22Rv1 (cell line): ENCODE measurements around the gene DDI2.

Experiments used
- H3K27ac ChIP-seq: fragments of 450-650 bp; 2 replicates; pipeline ENCODE4 v1.5.1; 2017
- ZFX ChIP-seq: fragments of 450-650 bp; IDR thresholded peaks from 2 replicates; pipeline ENCODE4 v1.6.1; 2017; ENCODE audit warnings: antibody characterized with exemption, borderline replicate concordance
- TF ChIP-seq, protein P1 (sequence below): fragments of 450-650 bp; IDR thresholded peaks from 2 replicates; pipeline ENCODE4 v1.5.1; 2017; ENCODE audit warnings: mild to moderate bottlenecking

Gene DDI2

DNA sequence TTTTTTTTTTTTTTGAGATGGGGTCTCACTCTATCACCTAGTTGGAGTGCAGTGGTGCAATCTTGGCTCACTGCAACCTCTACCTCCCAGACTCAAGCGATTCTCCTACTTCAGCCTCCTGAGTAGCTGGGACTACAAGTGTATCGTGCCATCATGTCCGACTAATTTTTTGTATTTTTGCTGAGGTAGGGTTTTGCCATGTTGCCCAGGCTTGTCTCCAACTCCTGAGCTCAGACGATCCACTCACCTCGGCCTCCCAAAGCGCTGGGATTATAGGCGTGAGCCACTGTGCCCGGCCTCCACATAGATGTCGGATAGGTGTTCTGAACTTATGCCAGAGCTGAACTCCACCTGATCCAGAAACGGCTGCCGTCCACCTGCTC lies 87.9 kb downstream of the DDI2 start:
- no peak overlapping the region for H3K27ac ChIP-seq
- TF ChIP-seq, protein P1, sequence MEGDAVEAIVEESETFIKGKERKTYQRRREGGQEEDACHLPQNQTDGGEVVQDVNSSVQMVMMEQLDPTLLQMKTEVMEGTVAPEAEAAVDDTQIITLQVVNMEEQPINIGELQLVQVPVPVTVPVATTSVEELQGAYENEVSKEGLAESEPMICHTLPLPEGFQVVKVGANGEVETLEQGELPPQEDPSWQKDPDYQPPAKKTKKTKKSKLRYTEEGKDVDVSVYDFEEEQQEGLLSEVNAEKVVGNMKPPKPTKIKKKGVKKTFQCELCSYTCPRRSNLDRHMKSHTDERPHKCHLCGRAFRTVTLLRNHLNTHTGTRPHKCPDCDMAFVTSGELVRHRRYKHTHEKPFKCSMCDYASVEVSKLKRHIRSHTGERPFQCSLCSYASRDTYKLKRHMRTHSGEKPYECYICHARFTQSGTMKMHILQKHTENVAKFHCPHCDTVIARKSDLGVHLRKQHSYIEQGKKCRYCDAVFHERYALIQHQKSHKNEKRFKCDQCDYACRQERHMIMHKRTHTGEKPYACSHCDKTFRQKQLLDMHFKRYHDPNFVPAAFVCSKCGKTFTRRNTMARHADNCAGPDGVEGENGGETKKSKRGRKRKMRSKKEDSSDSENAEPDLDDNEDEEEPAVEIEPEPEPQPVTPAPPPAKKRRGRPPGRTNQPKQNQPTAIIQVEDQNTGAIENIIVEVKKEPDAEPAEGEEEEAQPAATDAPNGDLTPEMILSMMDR = no peak
- TF ChIP-seq ZFX = no peak

DNA sequence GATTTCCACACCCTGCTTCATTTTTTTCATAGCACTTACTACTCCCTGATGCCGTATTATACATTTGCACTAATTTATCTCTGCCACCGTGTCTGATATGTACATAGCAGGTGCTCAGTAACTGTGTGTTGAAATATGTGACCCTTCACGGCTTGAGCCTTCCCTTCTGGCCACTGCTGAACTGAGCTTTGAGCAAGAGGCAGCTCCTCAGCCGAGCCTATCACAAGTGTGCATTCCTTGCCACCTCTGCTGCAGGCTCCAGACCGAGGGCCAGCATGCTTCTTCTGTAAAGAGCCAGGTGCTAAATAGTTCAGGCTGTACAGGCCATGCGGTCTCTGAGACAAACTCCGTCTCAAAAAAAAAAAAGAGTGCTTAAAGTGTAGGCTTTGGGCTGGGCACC lies 89.5 kb downstream of the DDI2 start:
- TF ChIP-seq ZFX = no peak
- TF ChIP-seq, protein P1 = no peak
- H3K27ac ChIP-seq = no peak overlapping the region

DNA sequence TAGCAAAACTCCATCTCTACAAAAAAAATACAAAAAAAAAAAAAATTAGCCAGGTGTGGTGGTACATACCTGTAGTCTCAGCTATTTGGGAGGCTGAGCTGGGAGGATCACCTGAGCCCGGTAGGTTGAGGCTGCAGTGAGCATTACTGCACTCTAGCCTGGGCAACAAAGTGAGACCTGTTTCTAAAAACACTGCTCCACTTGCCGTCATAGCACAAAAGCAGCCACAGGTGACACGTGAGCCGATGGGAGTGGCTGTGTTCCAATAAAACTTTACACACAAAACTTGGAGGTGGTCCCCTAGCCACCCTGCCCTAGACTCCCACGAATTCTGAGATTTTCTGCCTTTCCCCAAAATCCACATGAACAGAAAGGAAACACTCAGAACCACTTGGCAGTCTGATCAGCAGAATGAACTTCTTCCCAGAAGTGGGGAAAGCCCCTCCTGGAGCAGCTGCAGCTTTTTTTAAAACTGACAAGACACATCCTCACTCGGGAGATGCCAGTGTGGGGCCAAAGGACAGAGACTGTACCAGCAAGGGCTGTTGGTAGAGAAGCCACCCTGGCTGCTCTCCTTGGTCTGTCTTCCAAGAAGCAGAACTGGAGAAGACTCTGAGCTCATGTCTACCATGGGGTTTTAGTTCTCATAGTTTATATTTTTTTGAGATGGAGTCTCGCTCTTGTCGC lies 90.1 kb downstream of the DDI2 start:
- H3K27ac ChIP-seq = no peak overlapping the region
- TF ChIP-seq, protein P1 = no peak
- no peak for TF ChIP-seq ZFX

DNA sequence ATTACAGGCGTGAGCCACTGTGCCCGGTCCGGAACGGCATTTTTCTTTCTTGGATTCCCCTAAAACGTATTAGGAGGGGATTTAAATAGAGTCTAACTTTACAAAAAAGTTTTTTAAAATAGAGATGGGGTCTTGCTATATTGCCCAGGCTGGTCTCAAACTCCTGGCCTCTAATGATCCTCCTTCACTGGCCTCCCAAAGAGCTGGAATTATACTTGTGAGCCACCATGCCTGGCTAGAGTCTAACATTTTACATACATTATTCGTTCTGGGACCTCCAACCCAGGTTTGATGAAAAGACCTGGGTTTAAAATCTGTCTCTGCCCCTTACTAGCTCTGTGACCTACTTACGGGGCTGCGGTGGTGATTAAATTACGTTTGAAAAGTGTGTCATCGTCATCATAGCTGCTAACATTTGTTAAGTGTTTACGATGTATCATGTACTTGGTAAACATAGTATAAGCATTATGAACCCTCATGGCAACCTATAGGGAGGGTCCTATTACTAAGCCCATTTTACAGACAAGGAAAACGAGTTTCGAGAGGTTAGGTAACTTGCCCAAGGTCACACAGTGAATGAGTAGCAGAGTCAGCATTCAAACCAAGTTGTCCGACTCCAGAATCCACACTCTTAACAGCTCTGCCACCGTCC lies 91.4 kb downstream of the DDI2 start:
- H3K27ac ChIP-seq = no peak overlapping the region
- TF ChIP-seq ZFX = no peak
- TF ChIP-seq, protein P1 = no peak

DNA sequence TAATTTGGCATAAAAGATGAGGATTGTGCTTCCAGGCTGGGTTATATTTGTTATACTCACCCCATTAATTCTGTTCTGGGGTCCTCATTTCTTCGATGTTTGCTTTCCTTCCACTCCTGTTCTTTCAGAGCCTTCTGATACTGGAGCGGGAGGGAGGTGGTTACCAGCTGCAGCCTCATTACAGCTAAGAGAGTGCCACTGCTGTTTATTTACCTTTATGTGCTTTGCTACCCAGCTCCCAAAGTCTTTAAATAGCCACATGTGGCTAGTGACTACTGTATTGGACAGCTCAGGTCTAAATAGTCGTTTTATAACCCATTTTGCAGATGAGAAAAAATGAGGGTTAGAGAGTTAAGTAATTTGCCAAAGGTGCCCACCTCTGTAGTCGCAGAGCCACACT lies 92.0 kb downstream of the DDI2 start:
- H3K27ac ChIP-seq = no peak overlapping the region
- no peak for TF ChIP-seq ZFX
- TF ChIP-seq, protein P1 = no peak

DNA sequence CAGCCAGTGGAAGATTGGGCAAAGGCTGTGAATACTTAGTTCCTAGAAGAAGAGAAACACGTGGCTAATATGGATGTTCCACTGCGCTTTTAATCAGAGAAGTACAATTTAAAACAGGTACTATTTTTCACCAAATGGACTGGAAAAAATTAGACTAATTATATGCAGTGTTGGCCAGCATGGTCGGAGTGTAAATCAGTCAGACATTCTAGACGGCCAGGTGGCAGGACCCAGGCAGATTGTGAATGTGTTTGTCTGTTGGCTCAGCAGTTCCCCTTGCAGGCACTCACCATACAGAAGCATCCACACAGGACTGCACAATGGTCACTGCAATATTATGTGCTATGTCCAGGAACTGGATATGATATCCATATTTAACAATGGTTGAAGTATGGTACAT lies 94.9 kb downstream of the DDI2 start:
- TF ChIP-seq, protein P1 = no peak
- TF ChIP-seq ZFX = no peak
- no peak overlapping the region for H3K27ac ChIP-seq

DNA sequence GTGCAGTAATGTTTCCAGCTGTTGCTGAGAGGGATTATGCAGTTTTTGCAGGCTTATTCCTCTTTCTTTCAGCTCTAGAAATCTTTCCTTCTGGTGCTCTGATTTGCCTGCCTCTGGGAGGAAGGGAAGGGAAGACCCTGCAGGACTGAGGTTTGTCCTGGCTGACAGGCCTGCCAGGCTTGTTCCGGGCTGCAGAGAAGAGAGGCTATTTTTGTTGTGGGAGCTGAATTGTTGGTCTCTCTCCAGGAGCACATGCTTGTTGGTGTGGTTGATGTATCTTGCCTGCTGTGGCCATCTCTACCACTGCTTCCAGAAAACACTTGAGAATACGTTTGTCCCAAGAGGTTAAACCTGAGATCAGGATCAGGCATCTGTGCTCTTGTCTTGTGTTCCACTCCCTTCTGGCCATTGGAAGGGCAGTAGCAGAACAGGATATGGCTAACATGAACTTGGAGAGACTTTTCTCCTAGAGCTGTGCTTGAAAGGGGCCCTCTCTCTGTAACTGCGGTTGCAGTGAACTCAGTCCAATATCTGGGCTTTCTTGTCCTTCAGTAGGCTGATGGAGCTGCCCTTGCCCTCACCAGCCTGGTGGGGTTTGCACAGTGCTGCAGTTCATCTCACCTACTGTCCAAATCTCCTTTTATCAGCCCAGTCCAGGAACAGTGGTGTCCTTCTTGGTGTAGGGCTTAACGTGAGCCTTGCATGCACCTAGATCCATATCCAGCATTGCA lies 97.3 kb downstream of the DDI2 start:
- TF ChIP-seq, protein P1 = no peak
- no peak for TF ChIP-seq ZFX
- no peak overlapping the region for H3K27ac ChIP-seq
